ENCODE measurements around the gene ATAD2B.

Gene ATAD2B

DNA sequence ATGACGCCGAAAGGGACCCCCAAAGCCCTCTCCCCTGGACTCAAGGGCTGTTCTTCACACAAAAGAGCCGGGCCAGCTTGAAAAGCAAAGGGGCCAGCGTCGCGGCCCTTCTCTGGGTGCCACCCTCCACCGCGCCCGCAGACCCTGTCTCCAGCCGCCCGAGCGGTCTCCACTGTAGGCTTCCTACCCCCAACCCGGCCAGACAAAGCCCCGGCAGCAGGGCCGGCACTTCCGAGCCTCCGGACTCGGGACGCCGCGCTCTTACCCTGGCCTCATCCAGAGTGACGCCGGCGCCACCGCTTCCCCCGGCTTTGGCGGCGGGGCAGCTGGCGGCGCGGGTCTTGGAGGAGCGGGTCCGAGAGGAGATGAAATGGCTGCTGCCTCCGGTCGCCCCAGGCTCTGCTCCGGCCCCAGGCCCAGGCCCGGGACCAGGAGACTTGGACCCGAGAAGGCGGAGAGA, 603 bp downstream of the ATAD2B start:
- DNase-seq, result peak; percentile 67 to 81

GRCh38 chr2:23925702-23926289, 1.1 kb downstream of the ATAD2B start:
- peak; percentile 76 to 79 for DNase-seq
- TF ChIP-seq POLR2A (IDR thresholded peaks at IDR 0.05; ENCODE audit: low read length), result peak; percentile 46
- no peak for TF ChIP-seq GATA1 (IDR thresholded peaks at IDR 0.05; ENCODE audit: low read depth, low read length)

More for the DNA sequence above, 603 bp downstream of the ATAD2B start:
- TF ChIP-seq GATA1 (IDR thresholded peaks at IDR 0.05; ENCODE audit: low read depth, low read length), result no peak
- no peak for TF ChIP-seq POLR2A (IDR thresholded peaks at IDR 0.05; ENCODE audit: low read length)

DNA sequence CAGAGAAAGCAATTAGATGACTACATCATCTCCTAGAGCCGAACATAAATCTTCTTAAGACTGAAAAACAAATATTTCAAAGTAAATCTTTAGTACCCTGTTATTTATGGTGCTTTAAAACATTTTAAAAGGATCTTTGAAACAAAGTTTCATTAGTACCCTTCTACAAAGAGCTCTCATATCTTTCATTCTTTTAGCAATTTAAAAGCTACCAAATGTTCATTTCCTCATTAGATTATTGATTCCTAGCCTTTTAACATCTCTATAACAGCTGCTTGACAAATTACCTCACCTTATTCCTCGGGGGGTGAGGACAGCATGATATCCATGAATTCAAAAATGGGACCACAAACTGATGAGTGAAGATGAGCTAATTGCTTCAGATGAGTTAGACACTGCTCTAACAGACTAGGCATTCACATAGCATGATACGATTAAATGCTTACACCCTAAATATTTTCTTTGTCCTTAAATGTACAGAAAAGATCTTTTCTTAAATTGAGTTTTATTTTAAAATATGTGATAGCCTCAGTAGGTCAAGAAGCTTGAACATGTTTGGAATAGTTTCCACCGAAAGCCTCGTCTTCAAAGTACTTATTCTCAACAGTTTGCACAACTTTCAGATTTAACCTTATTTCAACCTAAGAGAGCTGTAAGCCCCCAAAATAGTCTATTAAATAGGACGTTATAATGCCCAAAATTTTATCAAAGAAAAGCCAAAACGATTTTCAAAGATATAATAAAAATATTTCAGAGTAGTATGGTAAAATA, 2.1 kb downstream of the ATAD2B start:
- TF ChIP-seq GATA1 (IDR thresholded peaks at IDR 0.05; ENCODE audit: low read depth, low read length) (no peak), POLR2A (IDR thresholded peaks at IDR 0.05; ENCODE audit: low read length) (no peak)
- DNase-seq, result peak in 1 of 2 experiments; percentile 25

- TF ChIP-seq POLR2A (IDR thresholded peaks at IDR 0.05; ENCODE audit: low read length), result no peak
- TF ChIP-seq GATA1 (IDR thresholded peaks at IDR 0.05; ENCODE audit: low read depth, low read length), result no peak
- DNase-seq, result no peak
Observed at GRCh38 chr2:23918837-23919489, 8.0 kb downstream of the ATAD2B start.

GRCh38 chr2:23916727-23917405, 10.1 kb downstream of the ATAD2B start:
- TF ChIP-seq GATA1 (IDR thresholded peaks at IDR 0.05; ENCODE audit: low read depth, low read length), result no peak
- DNase-seq, result peak in 1 of 2 experiments; percentile 14

GRCh38 chr2:23915327-23915726, 11.6 kb downstream of the ATAD2B start:
- DNase-seq, result no peak
- TF ChIP-seq GATA1 (IDR thresholded peaks at IDR 0.05; ENCODE audit: low read depth, low read length) (no peak), POLR2A (IDR thresholded peaks at IDR 0.05; ENCODE audit: low read length) (no peak)

- TF ChIP-seq POLR2A (IDR thresholded peaks at IDR 0.05; ENCODE audit: low read length), result no peak
- no peak for TF ChIP-seq GATA1 (IDR thresholded peaks at IDR 0.05; ENCODE audit: low read depth, low read length)
- DNase-seq, result no peak
Observed at GRCh38 chr2:23912054-23912453, 14.9 kb downstream of the ATAD2B start.

DNA sequence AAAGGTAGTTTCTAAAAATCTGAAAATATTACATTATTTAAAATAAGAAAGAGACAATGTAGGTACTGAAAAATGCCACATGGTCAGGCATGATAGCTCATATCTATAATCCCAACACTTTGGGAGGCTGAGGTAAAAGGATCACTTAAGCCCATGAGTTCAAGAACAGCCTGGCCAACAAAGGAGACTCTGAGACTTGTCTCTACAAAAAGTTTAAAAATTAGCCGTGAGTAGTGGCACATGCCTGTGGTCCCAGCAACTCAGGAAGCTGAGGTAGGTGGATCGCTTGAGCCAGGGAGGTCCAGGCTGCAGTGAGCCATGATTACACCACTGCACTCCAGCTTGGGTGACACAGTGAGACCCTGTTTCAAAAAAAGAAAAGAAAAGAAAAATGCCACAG, 21.8 kb downstream of the ATAD2B start:
- peak; percentile 11 to 12 for DNase-seq
- TF ChIP-seq GATA1 (IDR thresholded peaks at IDR 0.05; ENCODE audit: low read depth, low read length) (no peak), POLR2A (IDR thresholded peaks at IDR 0.05; ENCODE audit: low read length) (no peak)

- TF ChIP-seq POLR2A (IDR thresholded peaks at IDR 0.05; ENCODE audit: low read length), result no peak
- TF ChIP-seq GATA1 (IDR thresholded peaks at IDR 0.05; ENCODE audit: low read depth, low read length), result no peak
- DNase-seq, result no peak
Observed at GRCh38 chr2:23904692-23905091, 22.2 kb downstream of the ATAD2B start.

GRCh38 chr2:23904215-23904614, 22.7 kb downstream of the ATAD2B start:
- no peak for DNase-seq
- TF ChIP-seq GATA1 (IDR thresholded peaks at IDR 0.05; ENCODE audit: low read depth, low read length), result no peak
- TF ChIP-seq POLR2A (IDR thresholded peaks at IDR 0.05; ENCODE audit: low read length), result no peak

GRCh38 chr2:23903034-23903433, 23.9 kb downstream of the ATAD2B start:
- DNase-seq, result no peak
- TF ChIP-seq GATA1 (IDR thresholded peaks at IDR 0.05; ENCODE audit: low read depth, low read length) (no peak), POLR2A (IDR thresholded peaks at IDR 0.05; ENCODE audit: low read length) (no peak)

DNA sequence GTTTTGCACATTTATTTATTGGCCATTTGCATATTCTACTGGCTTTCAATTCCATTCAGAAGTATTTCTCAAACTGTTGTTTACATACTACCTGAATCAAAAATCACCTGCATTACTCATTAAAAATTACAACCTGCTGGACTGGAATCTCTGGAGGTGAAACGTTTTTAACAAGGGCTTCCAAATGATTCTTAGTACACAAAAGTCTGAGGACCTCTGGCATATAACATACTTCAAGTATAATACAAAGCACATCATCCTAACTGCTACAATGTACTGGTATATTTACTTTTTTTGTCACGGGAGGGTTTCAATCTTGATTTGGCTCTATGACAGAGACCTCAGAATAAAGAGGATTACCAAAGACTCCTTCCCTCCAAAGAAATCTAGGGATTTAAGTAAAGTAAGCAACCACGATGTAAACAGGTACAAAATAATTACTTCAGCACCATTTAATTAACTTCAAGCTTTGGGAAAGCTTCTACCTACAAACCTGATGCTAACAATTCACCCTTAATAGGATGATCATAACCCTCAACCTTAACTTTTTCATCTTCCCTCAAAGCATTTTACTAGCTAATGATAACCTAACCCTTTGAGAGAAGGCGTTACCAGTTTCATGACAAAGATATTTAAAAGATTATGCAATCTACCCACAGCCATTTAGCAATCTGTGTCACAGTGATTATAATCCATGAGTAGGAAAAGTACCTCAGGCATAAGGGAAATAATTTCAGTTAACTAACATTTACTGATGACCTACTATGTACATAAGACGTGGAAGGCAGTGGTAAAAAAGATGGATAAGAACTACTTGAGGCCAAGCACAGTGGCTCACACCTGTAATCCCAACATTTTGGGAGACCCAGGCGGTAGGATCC, 24.7 kb downstream of the ATAD2B start:
- peak in 1 of 2 experiments; percentile 9 for DNase-seq
- no peak for TF ChIP-seq GATA1 (IDR thresholded peaks at IDR 0.05; ENCODE audit: low read depth, low read length)
- TF ChIP-seq POLR2A (IDR thresholded peaks at IDR 0.05; ENCODE audit: low read length), result no peak

Measured in erythroblast (primary cell).